ENCODE measurements around the gene APEH. TPM values are rescaled to one million over a fixed set of nuclear protein-coding genes. Genes with fewer than 3 reads are reported as not detected.

Gene APEH
- polyA plus RNA-seq, 1 donor = 84.3 TPM

DNA sequence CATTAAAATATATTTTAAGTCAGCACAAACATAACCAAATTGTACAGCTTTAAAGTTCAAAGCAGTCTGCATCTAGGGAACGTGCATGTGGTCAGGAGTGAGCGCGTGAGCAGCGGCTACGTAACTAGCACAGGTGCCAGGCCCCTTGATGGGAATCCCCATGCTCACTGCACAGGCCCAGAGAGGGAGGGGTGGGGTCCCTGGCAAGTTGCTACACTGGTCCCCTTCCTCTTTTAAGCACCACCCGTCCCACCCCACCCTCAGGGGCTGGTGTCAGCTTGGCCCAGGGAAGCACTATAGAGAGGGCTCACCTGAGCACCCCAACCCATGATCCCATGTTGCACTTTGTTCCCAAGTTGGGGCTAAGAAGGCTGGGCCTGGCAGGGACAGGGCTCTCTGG, 50.4 kb downstream of the APEH start:
- no CpG with 5 or more reads among the region's 6 CpGs for WGBS (ENCODE audit: insufficient coverage, low lambda C conversion rate)
- H3K9me3 ChIP-seq (ENCODE audit: control insufficient read depth, low read depth, low read length) = no peaks in the 10 kb centered on the region
- H3K4me3 ChIP-seq (ENCODE audit: low read length) = peak overlapping the region; percentile 84
- H3K27me3 ChIP-seq (ENCODE audit: control insufficient read depth, insufficient read depth, low read length) = no peaks in the 10 kb centered on the region
- peak overlapping the region; percentile 94 for H3K27ac ChIP-seq (ENCODE audit: low read length)
- H3K4me1 ChIP-seq (ENCODE audit: control insufficient read depth, insufficient read depth, low read length) = peaks cover 21% of the 10 kb centered on the region
- peak in 1 of 2 donors; percentile 62 for DNase-seq
- H3K36me3 ChIP-seq (ENCODE audit: control insufficient read depth, insufficient read depth, low read length) = peaks cover 59% of the 10 kb centered on the region

DNA sequence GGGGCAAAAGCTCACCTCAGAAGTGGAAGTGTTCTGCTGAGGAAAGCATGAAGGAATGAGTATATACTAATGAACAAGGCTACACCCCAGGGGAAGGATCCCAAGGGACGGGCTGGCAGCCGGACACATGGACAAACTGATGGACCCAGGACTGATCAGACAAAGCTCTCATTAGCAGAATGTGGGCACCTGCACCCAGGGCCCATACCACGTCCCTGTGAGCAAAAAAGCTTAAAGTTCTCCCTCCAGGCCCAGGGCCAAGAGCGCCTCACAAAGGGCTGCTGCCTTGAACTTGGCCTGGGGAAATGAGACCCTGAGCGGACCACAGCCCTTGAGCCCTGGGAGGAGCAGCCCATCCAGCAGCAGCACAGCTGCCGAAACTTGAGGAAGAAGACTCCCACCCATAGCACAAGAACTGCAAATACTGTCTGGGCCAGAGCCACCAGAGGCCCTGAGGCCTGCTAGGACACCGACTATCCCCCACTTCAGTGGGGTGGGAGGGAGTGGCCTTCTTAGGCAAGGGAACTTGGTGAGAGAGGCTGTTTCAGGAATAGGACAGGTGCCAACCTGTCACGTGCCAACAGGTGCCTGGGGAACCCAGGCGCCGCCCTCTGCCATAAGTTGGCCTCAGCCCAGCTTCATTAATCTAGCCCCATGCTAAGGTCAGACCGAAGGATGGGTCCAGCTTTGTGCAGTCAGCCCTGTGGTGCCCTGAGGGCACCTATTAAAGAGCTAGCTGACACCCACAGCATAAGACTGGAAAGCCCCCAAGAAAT, 51.9 kb downstream of the APEH start:
- Histone ChIP-seq H3K27me3 (ENCODE audit: control insufficient read depth, insufficient read depth, low read length) (no peaks in the 10 kb centered on the region), H3K4me3 (ENCODE audit: low read length) (no peak overlapping the region), H3K36me3 (ENCODE audit: control insufficient read depth, insufficient read depth, low read length) (peaks cover 64% of the 10 kb centered on the region), H3K27ac (ENCODE audit: low read length) (no peak overlapping the region), H3K4me1 (ENCODE audit: control insufficient read depth, insufficient read depth, low read length) (peaks cover 18% of the 10 kb centered on the region), H3K9me3 (ENCODE audit: control insufficient read depth, low read depth, low read length) (no peaks in the 10 kb centered on the region)
- no peak for DNase-seq
- WGBS (ENCODE audit: insufficient coverage, low lambda C conversion rate) = no CpG with 5 or more reads among the region's 11 CpGs

DNA sequence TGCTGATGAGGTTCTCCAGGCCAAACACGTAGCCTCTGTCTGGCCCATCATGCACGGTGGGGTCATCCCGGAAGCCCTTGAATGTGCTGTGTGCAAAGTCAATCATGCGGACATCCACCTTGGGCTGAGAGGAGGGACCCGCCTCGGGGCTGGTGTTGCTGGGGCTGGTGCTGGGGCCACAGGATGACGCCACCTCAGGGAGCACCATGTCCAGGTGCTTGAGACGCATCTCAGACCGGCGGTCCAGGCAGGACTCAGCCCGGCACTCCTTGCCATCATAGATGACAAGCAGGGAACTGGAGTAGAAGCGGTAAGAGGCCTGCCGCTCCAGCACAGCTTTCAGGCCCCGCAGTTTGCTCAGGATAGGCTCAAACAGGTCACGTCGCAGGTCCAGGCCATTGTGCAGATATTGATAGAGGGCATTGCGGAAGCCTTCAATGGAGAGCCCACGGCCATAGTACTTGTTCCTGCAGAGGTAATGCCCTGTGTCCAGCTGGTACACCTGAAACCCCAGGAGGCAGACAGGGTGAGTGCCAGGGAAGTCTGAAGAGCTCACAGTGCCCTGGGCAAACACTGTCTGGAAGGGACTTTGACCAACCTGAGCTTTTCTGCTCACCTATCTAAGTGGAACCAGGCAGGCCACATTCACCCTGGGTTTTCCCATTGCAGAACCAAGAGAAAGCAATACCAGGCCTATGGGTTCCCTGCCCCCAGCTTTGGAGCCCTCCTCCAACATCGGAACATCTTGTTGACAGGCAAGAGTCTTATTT, 53.2 kb downstream of the APEH start:
- no peak overlapping the region for H3K4me3 ChIP-seq (ENCODE audit: low read length)
- DNase-seq = no peak
- no peaks in the 10 kb centered on the region for H3K27me3 ChIP-seq (ENCODE audit: control insufficient read depth, insufficient read depth, low read length)
- peaks cover 18% of the 10 kb centered on the region for H3K4me1 ChIP-seq (ENCODE audit: control insufficient read depth, insufficient read depth, low read length)
- no peaks in the 10 kb centered on the region for H3K9me3 ChIP-seq (ENCODE audit: control insufficient read depth, low read depth, low read length)
- no peak overlapping the region for H3K27ac ChIP-seq (ENCODE audit: low read length)
- WGBS (ENCODE audit: insufficient coverage, low lambda C conversion rate) = no CpG with 5 or more reads among the region's 19 CpGs
- H3K36me3 ChIP-seq (ENCODE audit: control insufficient read depth, insufficient read depth, low read length) = peaks cover 63% of the 10 kb centered on the region

DNA sequence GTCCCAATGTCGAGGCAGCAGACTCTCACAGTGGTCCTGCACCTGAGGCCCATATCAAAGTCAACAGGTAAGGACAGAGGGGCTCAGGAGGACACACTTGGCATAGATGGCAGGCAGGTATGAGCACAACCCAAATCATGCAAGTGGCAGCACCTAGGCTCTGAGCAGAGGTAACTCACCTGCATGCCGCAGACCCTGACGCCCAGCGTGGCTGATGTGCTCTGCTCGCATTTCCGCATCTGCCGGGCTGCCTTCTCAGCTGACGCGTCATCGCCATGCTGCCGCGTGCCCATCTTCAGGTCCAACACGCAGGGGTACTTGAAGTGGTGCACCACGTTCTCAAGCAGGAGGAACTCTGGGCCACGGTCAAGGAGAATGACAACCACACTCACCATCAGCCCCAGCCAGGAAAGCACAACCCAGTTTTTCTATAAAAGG, 53.8 kb downstream of the APEH start:
- WGBS (ENCODE audit: insufficient coverage, low lambda C conversion rate) = no CpG with 5 or more reads among the region's 15 CpGs
- no peak for DNase-seq
- Histone ChIP-seq H3K9me3 (ENCODE audit: control insufficient read depth, low read depth, low read length) (no peaks in the 10 kb centered on the region), H3K27me3 (ENCODE audit: control insufficient read depth, insufficient read depth, low read length) (no peaks in the 10 kb centered on the region), H3K4me3 (ENCODE audit: low read length) (no peak overlapping the region), H3K36me3 (ENCODE audit: control insufficient read depth, insufficient read depth, low read length) (peaks cover 65% of the 10 kb centered on the region), H3K27ac (ENCODE audit: low read length) (no peak overlapping the region), H3K4me1 (ENCODE audit: control insufficient read depth, insufficient read depth, low read length) (peaks cover 12% of the 10 kb centered on the region)

DNA sequence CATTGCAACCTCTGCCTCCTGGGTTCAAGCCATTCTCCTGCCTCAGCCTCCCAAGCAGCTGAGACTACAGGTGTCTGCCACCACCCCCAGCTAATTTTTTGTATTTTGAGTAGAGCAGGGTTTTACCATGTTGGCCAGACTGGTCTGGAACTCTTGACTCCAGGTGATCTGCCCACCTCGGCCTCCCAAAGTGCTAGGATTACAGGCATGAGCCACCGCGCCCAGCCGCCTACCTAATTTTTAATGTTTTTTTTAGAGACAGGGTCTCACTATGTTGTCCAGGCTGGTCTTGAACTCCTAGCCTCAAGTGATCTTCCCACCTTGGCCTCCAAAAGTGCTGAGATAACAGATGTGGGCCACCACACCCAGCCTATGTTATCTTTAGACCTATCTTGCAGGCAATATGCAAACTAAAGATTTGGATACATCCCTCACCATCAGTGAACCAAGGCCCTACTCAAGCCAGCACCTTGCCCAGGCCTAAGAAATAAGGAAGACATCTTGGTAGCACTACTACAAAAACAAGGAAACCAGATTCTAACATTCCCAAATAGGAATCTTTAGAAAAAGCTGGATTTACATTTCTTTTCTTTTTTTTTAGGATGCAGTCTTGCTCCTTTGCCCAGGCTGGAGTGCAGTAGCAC, 55.9 kb downstream of the APEH start:
- H3K4me1 ChIP-seq (ENCODE audit: control insufficient read depth, insufficient read depth, low read length) = peaks cover under 1% of the 10 kb centered on the region
- H3K27ac ChIP-seq (ENCODE audit: low read length) = no peak overlapping the region
- no CpG with 5 or more reads among the region's 4 CpGs for WGBS (ENCODE audit: insufficient coverage, low lambda C conversion rate)
- no peaks in the 10 kb centered on the region for H3K9me3 ChIP-seq (ENCODE audit: control insufficient read depth, low read depth, low read length)
- no peak for DNase-seq
- peaks cover 80% of the 10 kb centered on the region for H3K36me3 ChIP-seq (ENCODE audit: control insufficient read depth, insufficient read depth, low read length)
- H3K4me3 ChIP-seq (ENCODE audit: low read length) = no peak overlapping the region
- H3K27me3 ChIP-seq (ENCODE audit: control insufficient read depth, insufficient read depth, low read length) = no peaks in the 10 kb centered on the region

DNA sequence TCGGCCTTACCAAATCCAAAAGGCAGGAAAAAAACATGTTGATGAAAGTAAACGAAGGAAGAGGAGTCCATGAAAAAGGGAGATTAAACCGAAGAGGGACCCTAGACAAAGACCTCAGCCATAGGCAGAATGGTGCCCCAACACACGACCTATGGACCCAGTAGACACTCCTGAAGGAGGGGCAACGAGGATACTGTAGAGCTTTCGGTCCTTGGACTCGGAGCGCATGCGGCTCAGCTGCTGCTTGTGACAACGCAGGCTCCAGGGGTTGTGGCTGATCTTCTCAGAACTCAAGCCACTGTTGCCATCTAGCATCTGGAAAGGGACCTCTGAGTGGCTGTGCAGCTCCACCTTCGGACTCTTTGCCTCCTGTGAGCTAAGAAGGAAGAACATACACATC, 58.4 kb downstream of the APEH start:
- H3K27me3 ChIP-seq (ENCODE audit: control insufficient read depth, insufficient read depth, low read length) = no peaks in the 10 kb centered on the region
- peaks cover 75% of the 10 kb centered on the region for H3K36me3 ChIP-seq (ENCODE audit: control insufficient read depth, insufficient read depth, low read length)
- peak in 1 of 2 donors; percentile 63 for DNase-seq
- 100% methylated on average over 2 of the region's 11 CpGs for WGBS (ENCODE audit: insufficient coverage, low lambda C conversion rate)
- H3K4me3 ChIP-seq (ENCODE audit: low read length) = no peak overlapping the region
- H3K27ac ChIP-seq (ENCODE audit: low read length) = no peak overlapping the region
- H3K4me1 ChIP-seq (ENCODE audit: control insufficient read depth, insufficient read depth, low read length) = no peaks in the 10 kb centered on the region
- no peaks in the 10 kb centered on the region for H3K9me3 ChIP-seq (ENCODE audit: control insufficient read depth, low read depth, low read length)

DNA sequence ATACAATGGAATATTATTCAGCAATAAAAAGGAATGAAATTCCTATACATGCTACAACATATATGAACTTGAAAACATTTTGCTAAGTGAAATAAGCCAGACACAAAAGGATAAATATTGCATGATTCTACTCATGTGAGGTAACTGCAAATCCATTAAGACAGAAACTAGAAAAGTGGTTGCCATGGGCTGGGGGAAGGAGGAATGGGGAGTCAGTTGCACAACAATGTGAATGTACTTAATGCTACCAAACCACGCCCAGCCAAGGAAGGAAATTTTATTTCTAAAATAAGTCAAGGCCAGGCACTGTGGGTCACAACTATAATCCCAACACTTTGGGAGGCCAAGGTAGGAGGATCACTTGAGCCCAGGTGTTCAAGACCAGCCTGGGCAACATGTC, 59.4 kb downstream of the APEH start:
- no peak overlapping the region for H3K4me3 ChIP-seq (ENCODE audit: low read length)
- H3K4me1 ChIP-seq (ENCODE audit: control insufficient read depth, insufficient read depth, low read length) = no peaks in the 10 kb centered on the region
- peaks cover 78% of the 10 kb centered on the region for H3K36me3 ChIP-seq (ENCODE audit: control insufficient read depth, insufficient read depth, low read length)
- DNase-seq = no peak
- H3K27me3 ChIP-seq (ENCODE audit: control insufficient read depth, insufficient read depth, low read length) = no peaks in the 10 kb centered on the region
- WGBS (ENCODE audit: insufficient coverage, low lambda C conversion rate) = no CpG with 5 or more reads among the region's 1 CpG
- H3K27ac ChIP-seq (ENCODE audit: low read length) = no peak overlapping the region
- H3K9me3 ChIP-seq (ENCODE audit: control insufficient read depth, low read depth, low read length) = no peaks in the 10 kb centered on the region

Other genes starting within 250 kb of the APEH start
- 14.8 TPM for gene NICN1, start 245.0 kb upstream of the APEH start, polyA plus RNA-seq
- 41.7 TPM for gene DAG1, start 204.1 kb upstream of the APEH start, polyA plus RNA-seq
- 1.3 TPM for gene BSN, start 119.9 kb upstream of the APEH start, polyA plus RNA-seq
- gene MST1, start 15.1 kb downstream of the APEH start, polyA plus RNA-seq = 464 TPM
- gene RNF123, start 15.2 kb downstream of the APEH start, polyA plus RNA-seq = 35.6 TPM
- gene AMIGO3, start 45.3 kb downstream of the APEH start, polyA plus RNA-seq = 1.3 TPM
- 17.8 TPM for gene GMPPB, start 49.6 kb downstream of the APEH start, polyA plus RNA-seq
- 27.1 TPM for gene IP6K1, start 112.2 kb downstream of the APEH start, polyA plus RNA-seq
- 0.10 TPM for gene CDHR4, start 125.5 kb downstream of the APEH start, polyA plus RNA-seq
- 4.6 TPM for gene INKA1, start 128.9 kb downstream of the APEH start, polyA plus RNA-seq
- 60.4 TPM for gene UBA7, start 139.6 kb downstream of the APEH start, polyA plus RNA-seq
- gene TRAIP, start 182.2 kb downstream of the APEH start, polyA plus RNA-seq = 7.4 TPM
- 21.2 TPM for gene CAMKV, start 195.6 kb downstream of the APEH start, polyA plus RNA-seq
- 49.8 TPM for gene MST1R, start 229.5 kb downstream of the APEH start, polyA plus RNA-seq